GM12878 (cell line): ENCODE results near the gene TPD52L2. TPM values are rescaled to one million over a fixed set of nuclear protein-coding genes. Genes with fewer than 3 reads are reported as not detected.

ENCODE experiments used
- DPF2 ChIP-seq: fragments of 450-650 bp; IDR thresholded peaks from 2 replicates; pipeline ENCODE4 v1.6.1; 2017; ENCODE audit warnings: mild to moderate bottlenecking
- EGR1 ChIP-seq, 2 experiments: IDR thresholded peaks; 1 replicate in 1 of 2; 2 replicates in 1 of 2; pipeline ENCODE4 v1.6.1; 2011 to 2012; ENCODE audit warnings: low read depth in 2 of 2, low read length in 2 of 2, borderline replicate concordance in 1 of 2, mild to moderate bottlenecking in 1 of 2, moderate library complexity in 1 of 2
- MEF2A ChIP-seq: IDR thresholded peaks from 2 replicates; pipeline ENCODE4 v1.6.1; 2011; ENCODE audit warnings: low read depth, mild to moderate bottlenecking, low read length, moderate library complexity; ENCODE audit not compliant: insufficient read depth
- MYB ChIP-seq: fragments of 150-350 bp; IDR thresholded peaks from 2 replicates; pipeline ENCODE4 v1.6.1; 2014; ENCODE audit warnings: mild to moderate bottlenecking, low read depth, low read length, borderline replicate concordance
- NFXL1 ChIP-seq: fragments of 450-650 bp; IDR thresholded peaks from 2 replicates; pipeline ENCODE4 v1.6.1; 2017; ENCODE audit warnings: antibody characterized with exemption, mild to moderate bottlenecking, borderline replicate concordance
- POLR2A ChIP-seq: IDR thresholded peaks from 2 replicates; pipeline ENCODE4 v1.6.1; 2011; ENCODE audit warnings: low read depth, mild to moderate bottlenecking, low read length
- POLR2AphosphoS5 ChIP-seq: IDR thresholded peaks from 2 replicates; pipeline ENCODE4 v1.6.1; 2011; ENCODE audit warnings: mild to moderate bottlenecking, low read length, inconsistent platforms
- RFX5 ChIP-seq: IDR thresholded peaks from 2 replicates; pipeline ENCODE4 v1.6.1; 2011; ENCODE audit warnings: low read depth, low read length, improper control_type of control experiment
- SMARCA5 ChIP-seq: fragments of 450-650 bp; IDR thresholded peaks from 2 replicates; pipeline ENCODE4 v1.6.1; 2017; ENCODE audit warnings: mild to moderate bottlenecking
- TAF1 ChIP-seq: IDR thresholded peaks from 2 replicates; pipeline ENCODE4 v1.6.1; 2011; ENCODE audit warnings: mild to moderate bottlenecking, low read depth, low read length, borderline replicate concordance
- ZNF207 ChIP-seq: fragments of 450-650 bp; IDR thresholded peaks from 2 replicates; pipeline ENCODE4 v1.6.1; 2014; ENCODE audit warnings: antibody characterized with exemption, mild to moderate bottlenecking, borderline replicate concordance
- ZNF217 ChIP-seq: fragments of 450-650 bp; IDR thresholded peaks from 2 replicates; pipeline ENCODE4 v1.6.1; 2017; ENCODE audit warnings: antibody characterized with exemption, mild to moderate bottlenecking
- ZNF274 ChIP-seq: IDR thresholded peaks from one replicate; pipeline ENCODE4 v1.8.0; 2011; ENCODE audit not compliant: insufficient read length, insufficient read depth
- polyA plus RNA-seq, 11 experiments: library from polyadenylated mRNA; depleted of rRNA in 4 of 11; unstranded in 6 of 11; stranded (reverse) in 5 of 11; fragments of >200 nt; fragmentation: Nextera tagmentation in 4 of 11; fragmentation: Illumina TruSeq in 1 of 11; extraction: Ambion mirVana in 4 of 11; extraction: Trizol in 1 of 11; gene quantifications; 1 replicate in 1 of 11; 2 replicates in 10 of 11; pipeline versions ENCODE4 v1.2.1 to v1.2.3, GENCODE V29; 2011 to 2016; ENCODE audit warnings: inconsistent platforms in 2 of 11, missing spikeins in 2 of 11, low read depth in 1 of 11
- total RNA-seq, 4 experiments: library from RNA; depleted of rRNA in 3 of 4; stranded (reverse); fragments of >200 nt in 3 of 4; fragmentation: Illumina TruSeq in 1 of 4; extraction: Trizol in 1 of 4; gene quantifications; 2 replicates each; pipeline versions ENCODE4 v1.2.1 to v1.2.3, GENCODE V29; 2013 to 2021
- TF ChIP-seq, protein P1 (sequence below), 3 experiments: IDR thresholded peaks in 2 of 3; conservative IDR thresholded peaks in 1 of 3; 2 replicates each; pipeline ENCODE4 v1.5.1; 2011; ENCODE audit warnings: low read depth in 3 of 3, low read length in 3 of 3, mild to moderate bottlenecking in 3 of 3, control low read depth in 2 of 3, moderate library complexity in 2 of 3, inconsistent platforms in 1 of 3, mixed read lengths in 1 of 3; ENCODE audit not compliant: control insufficient read depth in 2 of 3, insufficient read depth in 1 of 3; ENCODE audit errors: extremely low read depth in 1 of 3
- TF ChIP-seq, protein P2 (sequence below): fragments of 150-350 bp; IDR thresholded peaks from 2 replicates; pipeline ENCODE4 v1.6.1; 2014; ENCODE audit warnings: mild to moderate bottlenecking, low read depth, low read length
- TF ChIP-seq, protein P3 (sequence below): fragments of 450-650 bp; IDR thresholded peaks from 2 replicates; pipeline ENCODE4 v1.6.1; 2018; ENCODE audit warnings: borderline replicate concordance, mild to moderate bottlenecking; ENCODE audit not compliant: partially characterized antibody
- TF ChIP-seq, protein P4 (sequence below): IDR thresholded peaks from 2 replicates; pipeline ENCODE4 v1.6.1; 2012; ENCODE audit warnings: low read depth, low read length, improper control_type of control experiment
- TF ChIP-seq, protein P5 (sequence below): IDR thresholded peaks from 2 replicates; pipeline ENCODE4 v1.6.1; 2012; ENCODE audit warnings: mild to moderate bottlenecking, low read depth, low read length

The TPD52L2 gene
- total and polyA plus RNA-seq, 10 of the 15 experiments (the other 5 are each of a cell fraction or from before 2014, with no cell fraction given): 1.6 to 71.0 (median 46.3) TPM

DNA sequence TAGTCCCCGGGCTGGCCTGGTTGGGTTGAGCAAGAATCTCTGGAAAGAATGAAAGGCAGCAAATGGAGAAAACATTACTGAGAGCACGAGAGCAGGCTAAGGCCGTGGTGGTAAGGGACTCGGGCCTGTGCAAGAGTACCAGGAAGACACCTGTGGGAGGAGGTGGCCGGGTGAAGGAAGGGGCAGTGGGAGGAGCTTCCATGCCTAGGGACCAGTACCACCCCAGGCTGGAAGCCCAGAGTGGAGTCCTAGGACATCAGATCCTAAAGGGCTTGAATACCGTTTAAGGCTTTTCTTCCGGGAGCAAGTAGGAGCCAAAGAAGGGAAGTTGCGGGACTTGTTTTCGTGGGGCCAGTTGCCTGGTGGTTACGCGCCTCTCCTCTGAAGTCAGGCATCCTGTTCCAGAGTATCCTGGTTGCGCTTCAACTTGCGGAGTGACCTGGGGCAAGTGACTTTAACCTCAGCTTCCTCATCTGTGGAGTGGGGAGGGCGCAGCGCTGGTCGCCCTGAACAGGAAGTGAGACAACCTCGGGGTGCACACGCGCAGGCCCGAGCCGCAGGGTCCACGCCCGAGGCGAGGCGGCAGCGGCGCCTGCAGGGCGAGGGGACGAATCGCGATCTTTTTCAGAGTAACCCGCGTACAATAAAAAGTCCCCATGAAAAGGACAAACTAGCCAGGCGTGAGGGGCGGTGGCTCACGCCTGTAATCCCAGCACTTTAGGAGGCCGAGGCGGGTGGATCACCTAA is 1.1 kb upstream of the TPD52L2 start (continued):
- TF ChIP-seq TAF1 (peak; percentile 75), ZNF217 (0 out of 2 replicates have a peak, but pooled peaks have one; percentile 19), ZNF274 (no peak), EGR1 (IDR thresholded peaks at IDR 0.05; ENCODE audit: borderline replicate concordance in 1 of 2, low read depth in 2 of 2, low read length in 2 of 2) (0 out of 3 replicates have a peak, but pooled peaks of 1 of the 2 experiments have one; percentile 34), MEF2A (peak; percentile 65; the same call in 1 of the 2 replicates), POLR2A (peak; percentile 78), SMARCA5 (peak; percentile 98), NFXL1 (no peak), MYB (no peak), POLR2AphosphoS5 (peak; percentile 78; the same call in 1 of the 2 replicates), DPF2 (peak; percentile 89), RFX5 (no peak), ZNF207 (peak; percentile 72; the same call in 1 of the 2 replicates)
- TF ChIP-seq, protein P1, sequence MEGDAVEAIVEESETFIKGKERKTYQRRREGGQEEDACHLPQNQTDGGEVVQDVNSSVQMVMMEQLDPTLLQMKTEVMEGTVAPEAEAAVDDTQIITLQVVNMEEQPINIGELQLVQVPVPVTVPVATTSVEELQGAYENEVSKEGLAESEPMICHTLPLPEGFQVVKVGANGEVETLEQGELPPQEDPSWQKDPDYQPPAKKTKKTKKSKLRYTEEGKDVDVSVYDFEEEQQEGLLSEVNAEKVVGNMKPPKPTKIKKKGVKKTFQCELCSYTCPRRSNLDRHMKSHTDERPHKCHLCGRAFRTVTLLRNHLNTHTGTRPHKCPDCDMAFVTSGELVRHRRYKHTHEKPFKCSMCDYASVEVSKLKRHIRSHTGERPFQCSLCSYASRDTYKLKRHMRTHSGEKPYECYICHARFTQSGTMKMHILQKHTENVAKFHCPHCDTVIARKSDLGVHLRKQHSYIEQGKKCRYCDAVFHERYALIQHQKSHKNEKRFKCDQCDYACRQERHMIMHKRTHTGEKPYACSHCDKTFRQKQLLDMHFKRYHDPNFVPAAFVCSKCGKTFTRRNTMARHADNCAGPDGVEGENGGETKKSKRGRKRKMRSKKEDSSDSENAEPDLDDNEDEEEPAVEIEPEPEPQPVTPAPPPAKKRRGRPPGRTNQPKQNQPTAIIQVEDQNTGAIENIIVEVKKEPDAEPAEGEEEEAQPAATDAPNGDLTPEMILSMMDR (IDR thresholded peaks at IDR 0.05 in 2 of 3, conservative IDR thresholded peaks at IDR 0.05 in 1 of 3; ENCODE audit: control insufficient read depth in 2 of 3, extremely low read depth in 1 of 3, insufficient read depth in 1 of 3, low read depth in 3 of 3, low read length in 3 of 3): peak; percentile 79 to 99 (median 83); a peak in 5 of 6 replicates
- TF ChIP-seq, protein P2, sequence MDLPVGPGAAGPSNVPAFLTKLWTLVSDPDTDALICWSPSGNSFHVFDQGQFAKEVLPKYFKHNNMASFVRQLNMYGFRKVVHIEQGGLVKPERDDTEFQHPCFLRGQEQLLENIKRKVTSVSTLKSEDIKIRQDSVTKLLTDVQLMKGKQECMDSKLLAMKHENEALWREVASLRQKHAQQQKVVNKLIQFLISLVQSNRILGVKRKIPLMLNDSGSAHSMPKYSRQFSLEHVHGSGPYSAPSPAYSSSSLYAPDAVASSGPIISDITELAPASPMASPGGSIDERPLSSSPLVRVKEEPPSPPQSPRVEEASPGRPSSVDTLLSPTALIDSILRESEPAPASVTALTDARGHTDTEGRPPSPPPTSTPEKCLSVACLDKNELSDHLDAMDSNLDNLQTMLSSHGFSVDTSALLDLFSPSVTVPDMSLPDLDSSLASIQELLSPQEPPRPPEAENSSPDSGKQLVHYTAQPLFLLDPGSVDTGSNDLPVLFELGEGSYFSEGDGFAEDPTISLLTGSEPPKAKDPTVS: no peak
- TF ChIP-seq, protein P3, sequence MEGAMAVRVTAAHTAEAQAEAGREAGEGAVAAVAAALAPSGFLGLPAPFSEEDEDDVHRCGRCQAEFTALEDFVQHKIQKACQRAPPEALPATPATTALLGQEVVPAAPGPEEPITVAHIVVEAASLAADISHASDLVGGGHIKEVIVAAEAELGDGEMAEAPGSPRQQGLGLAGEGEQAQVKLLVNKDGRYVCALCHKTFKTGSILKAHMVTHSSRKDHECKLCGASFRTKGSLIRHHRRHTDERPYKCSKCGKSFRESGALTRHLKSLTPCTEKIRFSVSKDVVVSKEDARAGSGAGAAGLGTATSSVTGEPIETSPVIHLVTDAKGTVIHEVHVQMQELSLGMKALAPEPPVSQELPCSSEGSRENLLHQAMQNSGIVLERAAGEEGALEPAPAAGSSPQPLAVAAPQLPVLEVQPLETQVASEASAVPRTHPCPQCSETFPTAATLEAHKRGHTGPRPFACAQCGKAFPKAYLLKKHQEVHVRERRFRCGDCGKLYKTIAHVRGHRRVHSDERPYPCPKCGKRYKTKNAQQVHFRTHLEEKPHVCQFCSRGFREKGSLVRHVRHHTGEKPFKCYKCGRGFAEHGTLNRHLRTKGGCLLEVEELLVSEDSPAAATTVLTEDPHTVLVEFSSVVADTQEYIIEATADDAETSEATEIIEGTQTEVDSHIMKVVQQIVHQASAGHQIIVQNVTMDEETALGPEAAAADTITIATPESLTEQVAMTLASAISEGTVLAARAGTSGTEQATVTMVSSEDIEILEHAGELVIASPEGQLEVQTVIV: peak; percentile 57
- TF ChIP-seq, protein P4, sequence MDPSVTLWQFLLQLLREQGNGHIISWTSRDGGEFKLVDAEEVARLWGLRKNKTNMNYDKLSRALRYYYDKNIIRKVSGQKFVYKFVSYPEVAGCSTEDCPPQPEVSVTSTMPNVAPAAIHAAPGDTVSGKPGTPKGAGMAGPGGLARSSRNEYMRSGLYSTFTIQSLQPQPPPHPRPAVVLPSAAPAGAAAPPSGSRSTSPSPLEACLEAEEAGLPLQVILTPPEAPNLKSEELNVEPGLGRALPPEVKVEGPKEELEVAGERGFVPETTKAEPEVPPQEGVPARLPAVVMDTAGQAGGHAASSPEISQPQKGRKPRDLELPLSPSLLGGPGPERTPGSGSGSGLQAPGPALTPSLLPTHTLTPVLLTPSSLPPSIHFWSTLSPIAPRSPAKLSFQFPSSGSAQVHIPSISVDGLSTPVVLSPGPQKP: peak; percentile 65; the same call in 1 of the 2 replicates
- TF ChIP-seq, protein P5, sequence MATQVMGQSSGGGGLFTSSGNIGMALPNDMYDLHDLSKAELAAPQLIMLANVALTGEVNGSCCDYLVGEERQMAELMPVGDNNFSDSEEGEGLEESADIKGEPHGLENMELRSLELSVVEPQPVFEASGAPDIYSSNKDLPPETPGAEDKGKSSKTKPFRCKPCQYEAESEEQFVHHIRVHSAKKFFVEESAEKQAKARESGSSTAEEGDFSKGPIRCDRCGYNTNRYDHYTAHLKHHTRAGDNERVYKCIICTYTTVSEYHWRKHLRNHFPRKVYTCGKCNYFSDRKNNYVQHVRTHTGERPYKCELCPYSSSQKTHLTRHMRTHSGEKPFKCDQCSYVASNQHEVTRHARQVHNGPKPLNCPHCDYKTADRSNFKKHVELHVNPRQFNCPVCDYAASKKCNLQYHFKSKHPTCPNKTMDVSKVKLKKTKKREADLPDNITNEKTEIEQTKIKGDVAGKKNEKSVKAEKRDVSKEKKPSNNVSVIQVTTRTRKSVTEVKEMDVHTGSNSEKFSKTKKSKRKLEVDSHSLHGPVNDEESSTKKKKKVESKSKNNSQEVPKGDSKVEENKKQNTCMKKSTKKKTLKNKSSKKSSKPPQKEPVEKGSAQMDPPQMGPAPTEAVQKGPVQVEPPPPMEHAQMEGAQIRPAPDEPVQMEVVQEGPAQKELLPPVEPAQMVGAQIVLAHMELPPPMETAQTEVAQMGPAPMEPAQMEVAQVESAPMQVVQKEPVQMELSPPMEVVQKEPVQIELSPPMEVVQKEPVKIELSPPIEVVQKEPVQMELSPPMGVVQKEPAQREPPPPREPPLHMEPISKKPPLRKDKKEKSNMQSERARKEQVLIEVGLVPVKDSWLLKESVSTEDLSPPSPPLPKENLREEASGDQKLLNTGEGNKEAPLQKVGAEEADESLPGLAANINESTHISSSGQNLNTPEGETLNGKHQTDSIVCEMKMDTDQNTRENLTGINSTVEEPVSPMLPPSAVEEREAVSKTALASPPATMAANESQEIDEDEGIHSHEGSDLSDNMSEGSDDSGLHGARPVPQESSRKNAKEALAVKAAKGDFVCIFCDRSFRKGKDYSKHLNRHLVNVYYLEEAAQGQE: no peak
